ENCODE results near the gene SLC11A2. TPM values are rescaled to one million over a fixed set of nuclear protein-coding genes. Genes with fewer than 3 reads are reported as not detected.

Gene SLC11A2
- total and polyA plus RNA-seq, 2 experiments from 2014 or later: 19.4 to 48.9 TPM

GRCh38 chr12:50999093-50999492 is 27.1 kb downstream of the SLC11A2 start:
- DNase-seq (ENCODE audit: low spot score) (no peak), ATAC-seq (no peak)
- H3K79me2 ChIP-seq (replicated peaks; ENCODE audit: insufficient read depth): peaks cover 3% of the 10 kb centered on the region; the same call in 1 of the 2 replicates
- Mint-ChIP-seq H3K4me1 (no peaks in the 10 kb centered on the region), H3K4me3 (no peak overlapping the region), H3K9me3 (no peaks in the 10 kb centered on the region), H3K27ac (no peak overlapping the region), H3K27me3 (ENCODE audit: insufficient read depth, low read depth, poor library complexity) (peaks cover 2% of the 10 kb centered on the region), H3K36me3 (ENCODE audit: low read depth) (peaks cover 44% of the 10 kb centered on the region)
- no peak overlapping the region for H3K4me3 ChIP-seq
- H3K9me2 ChIP-seq (ENCODE audit: insufficient read depth): no peaks in the 10 kb centered on the region
- H3K27ac ChIP-seq (ENCODE audit: low read depth): no peak overlapping the region
- no peaks in the 10 kb centered on the region for H3K4me1 ChIP-seq (ENCODE audit: insufficient read depth)
- TF ChIP-seq ETS1 (IDR thresholded peaks at IDR 0.05) (no peak), CREB1 (CRISPR knock-in tag; IDR thresholded peaks at IDR 0.05; ENCODE audit: low read depth) (no peak), EZH2phosphoT487 (IDR thresholded peaks at IDR 0.05; ENCODE audit: unreplicated experiment) (no peak), EZH2 (IDR thresholded peaks at IDR 0.05; ENCODE audit: low read depth, unreplicated experiment) (no peak), NANOG (IDR thresholded peaks at IDR 0.05; ENCODE audit: borderline replicate concordance) (no peak), POLR2AphosphoS5 (IDR thresholded peaks at IDR 0.05; ENCODE audit: low read depth) (no peak), JUNB (IDR thresholded peaks at IDR 0.05; ENCODE audit: unreplicated experiment) (no peak)
- no peak overlapping the region for H3K4me2 ChIP-seq
- peaks cover 15% of the 10 kb centered on the region for H3K36me3 ChIP-seq (ENCODE audit: insufficient read depth)
- H2AFZ ChIP-seq: no peak overlapping the region
- H3K27me3 ChIP-seq (ENCODE audit: insufficient read depth): no peaks in the 10 kb centered on the region
- no peaks in the 10 kb centered on the region for H3F3A ChIP-seq (replicated peaks; ENCODE audit: low read depth)
- no peaks in the 10 kb centered on the region for H4K20me1 ChIP-seq (replicated peaks; ENCODE audit: insufficient read depth)

GRCh38 chr12:50992819-50993218 is 33.4 kb downstream of the SLC11A2 start:
- no peak overlapping the region for H3K4me3 Mint-ChIP-seq
- no peaks in the 10 kb centered on the region for H4K20me1 ChIP-seq (replicated peaks; ENCODE audit: insufficient read depth)
- H3K36me3 ChIP-seq (ENCODE audit: insufficient read depth): peaks cover 39% of the 10 kb centered on the region
- H3K4me2 ChIP-seq: no peak overlapping the region
- H3K79me2 ChIP-seq (replicated peaks; ENCODE audit: insufficient read depth): no peaks in the 10 kb centered on the region
- no peaks in the 10 kb centered on the region for H3K9me2 ChIP-seq (ENCODE audit: insufficient read depth)
- no peaks in the 10 kb centered on the region for H3F3A ChIP-seq (replicated peaks; ENCODE audit: low read depth)
- TF ChIP-seq JUNB (IDR thresholded peaks at IDR 0.05; ENCODE audit: unreplicated experiment) (no peak), STAT1 (IDR thresholded peaks at IDR 0.05; ENCODE audit: unreplicated experiment) (no peak)
- H3K9me3 Mint-ChIP-seq: no peaks in the 10 kb centered on the region
- H3K27ac Mint-ChIP-seq: no peak overlapping the region
- ATAC-seq: no peak
- no peaks in the 10 kb centered on the region for H3K4me1 ChIP-seq (ENCODE audit: insufficient read depth)
- no peak overlapping the region for H3K27ac ChIP-seq (ENCODE audit: low read depth)
- no peak overlapping the region for H3K4me3 ChIP-seq
- no peaks in the 10 kb centered on the region for H3K27me3 ChIP-seq (ENCODE audit: insufficient read depth)
- no peaks in the 10 kb centered on the region for H3K27me3 Mint-ChIP-seq (ENCODE audit: insufficient read depth, low read depth, poor library complexity)
- H3K36me3 Mint-ChIP-seq (ENCODE audit: low read depth): peaks cover 72% of the 10 kb centered on the region
- no peak overlapping the region for H2AFZ ChIP-seq
- DNase-seq (ENCODE audit: low spot score): no peak
- no peaks in the 10 kb centered on the region for H3K4me1 Mint-ChIP-seq

- Mint-ChIP-seq H3K9me3 (no peaks in the 10 kb centered on the region), H3K27ac (no peak overlapping the region), H3K27me3 (ENCODE audit: insufficient read depth, low read depth, poor library complexity) (no peaks in the 10 kb centered on the region), H3K4me1 (no peaks in the 10 kb centered on the region), H3K4me3 (no peak overlapping the region), H3K36me3 (ENCODE audit: low read depth) (peaks cover 66% of the 10 kb centered on the region)
- no peak overlapping the region for H2AFZ ChIP-seq
- no peaks in the 10 kb centered on the region for H3K27me3 ChIP-seq (ENCODE audit: insufficient read depth)
- ATAC-seq: no peak
- no peaks in the 10 kb centered on the region for H3K79me2 ChIP-seq (replicated peaks; ENCODE audit: insufficient read depth)
- no peak overlapping the region for H3K4me2 ChIP-seq
- no peaks in the 10 kb centered on the region for H4K20me1 ChIP-seq (replicated peaks; ENCODE audit: insufficient read depth)
- no peak for DNase-seq (ENCODE audit: low spot score)
- no peaks in the 10 kb centered on the region for H3K4me1 ChIP-seq (ENCODE audit: insufficient read depth)
- H3K9me2 ChIP-seq (ENCODE audit: insufficient read depth): no peaks in the 10 kb centered on the region
- no peaks in the 10 kb centered on the region for H3F3A ChIP-seq (replicated peaks; ENCODE audit: low read depth)
- no peak for TF ChIP-seq NANOG (IDR thresholded peaks at IDR 0.05; ENCODE audit: borderline replicate concordance)
- no peak for TF ChIP-seq REST (IDR thresholded peaks at IDR 0.05; ENCODE audit: unreplicated experiment)
- no peak for TF ChIP-seq CREB1 (CRISPR knock-in tag; IDR thresholded peaks at IDR 0.05; ENCODE audit: low read depth)
- TF ChIP-seq JUNB (IDR thresholded peaks at IDR 0.05; ENCODE audit: unreplicated experiment): no peak
- TF ChIP-seq STAT1 (IDR thresholded peaks at IDR 0.05; ENCODE audit: unreplicated experiment): no peak
- no peak for TF ChIP-seq POLR2AphosphoS5 (IDR thresholded peaks at IDR 0.05; ENCODE audit: low read depth)
- TF ChIP-seq EZH2 (IDR thresholded peaks at IDR 0.05; ENCODE audit: low read depth, unreplicated experiment): no peak
- TF ChIP-seq ZNF114 (CRISPR knock-in tag; IDR thresholded peaks at IDR 0.05): no peak
- peaks cover 34% of the 10 kb centered on the region for H3K36me3 ChIP-seq (ENCODE audit: insufficient read depth)
- no peak overlapping the region for H3K4me3 ChIP-seq
- H3K27ac ChIP-seq (ENCODE audit: low read depth): no peak overlapping the region
Measured at GRCh38 chr12:50991291-50991690, 34.9 kb downstream of the SLC11A2 start.

Data from GM23338 (cell line).